Calu3 (cell line): Measurements from ENCODE around the gene LRP8. TPM values are rescaled to one million over a fixed set of nuclear protein-coding genes. Genes with fewer than 3 reads are reported as not detected.

Experiments used
- BruUV-seq: library from RNA; stranded (reverse); fragments of 400-500 nt; replicated peaks from 2 replicates; lab custom pipeline; 2021; lab: Mats Ljungman, UMichigan
- CTCF ChIA-PET: fragments of 300-600 bp; sonication (Branson Sonifier 250); formaldehyde crosslinking; loops from one replicate; lab custom pipeline; 2022; ENCODE audit warnings: antibody characterized with exemption; lab: Charles Lee
- DNase-seq: peaks from one replicate; pipeline ENCODE4 v3.0.0; 2022
- H3K27ac Mint-ChIP-seq: one replicate; pipeline ENCODE4 v1.8.0; 2022; ENCODE audit warnings: mixed read lengths; ENCODE audit not compliant: unreplicated experiment
- H3K27me3 Mint-ChIP-seq: one replicate; pipeline ENCODE4 v1.8.0; 2022; ENCODE audit warnings: mixed read lengths; ENCODE audit not compliant: unreplicated experiment
- H3K36me3 Mint-ChIP-seq: one replicate; pipeline ENCODE4 v1.8.0; 2022; ENCODE audit warnings: mild to moderate bottlenecking, moderate library complexity, mixed read lengths; ENCODE audit not compliant: insufficient read depth, unreplicated experiment
- H3K4me1 Mint-ChIP-seq: one replicate; pipeline ENCODE4 v1.8.0; 2022; ENCODE audit warnings: mild to moderate bottlenecking, low read depth, mixed read lengths; ENCODE audit not compliant: unreplicated experiment
- H3K4me3 Mint-ChIP-seq: one replicate; pipeline ENCODE4 v1.8.0; 2022; ENCODE audit warnings: mild to moderate bottlenecking, low read depth, moderate library complexity, mixed read lengths; ENCODE audit not compliant: unreplicated experiment
- H3K9me3 Mint-ChIP-seq: one replicate; pipeline ENCODE4 v1.8.0; 2022; ENCODE audit warnings: low read depth, mixed read lengths; ENCODE audit not compliant: unreplicated experiment
- intact Hi-C: fragments of 100-400 bp; cut with micrococcal nuclease; formaldehyde crosslinking; loops from one replicate; pipeline ENCODE4 v1.10.0; 2022; ENCODE audit not compliant: unreplicated experiment
- total RNA-seq: library from RNA; stranded (reverse); gene quantifications from 2 replicates; pipeline ENCODE4 v1.2.3, GENCODE V29; 2022
- TF ChIP-seq, protein P1 (sequence below): fragments of 200-600 bp; IDR thresholded peaks from one replicate; pipeline ENCODE4 v1.8.0; 2022; ENCODE audit warnings: antibody characterized with exemption; ENCODE audit not compliant: unreplicated experiment

Gene LRP8
- total RNA-seq, 1 experiment from 2014 or later = 104 TPM

DNA sequence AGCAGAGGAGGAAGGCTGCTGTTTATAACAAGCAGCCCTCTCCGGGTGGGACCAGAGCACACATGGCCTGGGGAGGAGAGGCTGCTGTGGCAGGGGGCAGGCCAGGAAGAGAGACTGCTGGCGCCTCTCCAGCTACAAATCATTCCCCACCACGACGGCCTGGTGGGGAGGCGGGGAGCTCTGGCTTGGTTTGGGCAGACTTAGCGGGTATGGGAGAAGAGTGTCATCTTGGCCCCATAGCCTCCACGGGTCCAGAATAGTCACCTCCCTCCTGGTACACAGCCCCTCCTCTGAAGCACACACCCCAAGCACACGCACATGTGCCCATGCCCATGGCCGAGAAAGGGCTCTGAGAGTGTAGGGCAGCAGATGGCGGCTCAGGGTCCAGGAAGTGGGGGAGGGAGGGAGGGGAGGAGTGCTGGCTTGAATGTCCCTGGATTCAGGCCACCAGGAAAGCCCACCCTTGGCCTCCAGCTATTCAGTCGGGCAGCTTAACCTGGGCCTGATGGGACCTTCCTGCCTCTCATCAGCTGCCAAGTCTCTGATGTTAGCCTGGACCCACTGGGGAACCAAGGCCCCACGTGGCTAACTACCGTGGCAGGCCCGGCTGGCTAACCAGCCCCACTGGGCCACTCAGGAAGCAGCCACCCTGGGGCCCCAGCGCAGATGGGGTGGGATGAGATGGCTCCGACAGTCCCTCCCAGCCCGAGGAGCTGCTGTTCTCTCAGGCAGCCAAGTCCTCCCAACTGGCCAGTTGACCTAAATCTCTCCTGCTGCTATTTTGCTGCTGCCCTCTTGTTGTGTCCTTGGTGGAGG lies 10.9 kb downstream of the LRP8 start:
- BruUV-seq = no TSS peak
- H3K9me3 Mint-ChIP-seq = no peaks in the 10 kb centered on the region
- CTCF ChIA-PET = no interaction called here
- H3K4me1 Mint-ChIP-seq = peaks cover under 1% of the 10 kb centered on the region
- intact Hi-C loops = no loop called here
- no peaks in the 10 kb centered on the region for H3K27me3 Mint-ChIP-seq
- H3K36me3 Mint-ChIP-seq = peaks cover 21% of the 10 kb centered on the region
- no peak overlapping the region for H3K27ac Mint-ChIP-seq
- DNase-seq = no peak
- H3K4me3 Mint-ChIP-seq = no peak overlapping the region
- TF ChIP-seq, protein P1, sequence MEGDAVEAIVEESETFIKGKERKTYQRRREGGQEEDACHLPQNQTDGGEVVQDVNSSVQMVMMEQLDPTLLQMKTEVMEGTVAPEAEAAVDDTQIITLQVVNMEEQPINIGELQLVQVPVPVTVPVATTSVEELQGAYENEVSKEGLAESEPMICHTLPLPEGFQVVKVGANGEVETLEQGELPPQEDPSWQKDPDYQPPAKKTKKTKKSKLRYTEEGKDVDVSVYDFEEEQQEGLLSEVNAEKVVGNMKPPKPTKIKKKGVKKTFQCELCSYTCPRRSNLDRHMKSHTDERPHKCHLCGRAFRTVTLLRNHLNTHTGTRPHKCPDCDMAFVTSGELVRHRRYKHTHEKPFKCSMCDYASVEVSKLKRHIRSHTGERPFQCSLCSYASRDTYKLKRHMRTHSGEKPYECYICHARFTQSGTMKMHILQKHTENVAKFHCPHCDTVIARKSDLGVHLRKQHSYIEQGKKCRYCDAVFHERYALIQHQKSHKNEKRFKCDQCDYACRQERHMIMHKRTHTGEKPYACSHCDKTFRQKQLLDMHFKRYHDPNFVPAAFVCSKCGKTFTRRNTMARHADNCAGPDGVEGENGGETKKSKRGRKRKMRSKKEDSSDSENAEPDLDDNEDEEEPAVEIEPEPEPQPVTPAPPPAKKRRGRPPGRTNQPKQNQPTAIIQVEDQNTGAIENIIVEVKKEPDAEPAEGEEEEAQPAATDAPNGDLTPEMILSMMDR = no peak

DNA sequence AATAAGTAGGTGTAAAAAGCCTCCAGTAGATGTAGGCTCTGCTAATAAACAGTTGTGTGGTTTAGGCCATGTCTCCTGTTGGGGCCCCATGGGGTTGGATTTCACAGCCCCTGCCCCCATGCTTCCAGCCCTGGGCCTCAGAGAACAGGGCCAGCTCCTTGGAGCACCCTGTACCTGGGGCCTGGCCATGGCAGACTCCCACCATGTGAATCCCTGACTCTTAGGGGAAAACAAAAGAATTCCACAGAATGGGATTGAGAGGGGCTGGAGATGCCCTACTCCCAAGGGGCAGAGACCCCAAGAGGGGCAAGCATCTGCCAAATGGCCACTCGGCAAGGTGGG lies 11.5 kb downstream of the LRP8 start:
- Mint-ChIP-seq H3K4me3 (no peak overlapping the region), H3K27me3 (no peaks in the 10 kb centered on the region), H3K36me3 (peaks cover 20% of the 10 kb centered on the region), H3K27ac (no peak overlapping the region), H3K9me3 (no peaks in the 10 kb centered on the region), H3K4me1 (no peaks in the 10 kb centered on the region)
- no peak for DNase-seq
- BruUV-seq = no TSS peak
- TF ChIP-seq, protein P1 = no peak
- CTCF ChIA-PET = no interaction called here
- intact Hi-C loops = no loop called here

DNA sequence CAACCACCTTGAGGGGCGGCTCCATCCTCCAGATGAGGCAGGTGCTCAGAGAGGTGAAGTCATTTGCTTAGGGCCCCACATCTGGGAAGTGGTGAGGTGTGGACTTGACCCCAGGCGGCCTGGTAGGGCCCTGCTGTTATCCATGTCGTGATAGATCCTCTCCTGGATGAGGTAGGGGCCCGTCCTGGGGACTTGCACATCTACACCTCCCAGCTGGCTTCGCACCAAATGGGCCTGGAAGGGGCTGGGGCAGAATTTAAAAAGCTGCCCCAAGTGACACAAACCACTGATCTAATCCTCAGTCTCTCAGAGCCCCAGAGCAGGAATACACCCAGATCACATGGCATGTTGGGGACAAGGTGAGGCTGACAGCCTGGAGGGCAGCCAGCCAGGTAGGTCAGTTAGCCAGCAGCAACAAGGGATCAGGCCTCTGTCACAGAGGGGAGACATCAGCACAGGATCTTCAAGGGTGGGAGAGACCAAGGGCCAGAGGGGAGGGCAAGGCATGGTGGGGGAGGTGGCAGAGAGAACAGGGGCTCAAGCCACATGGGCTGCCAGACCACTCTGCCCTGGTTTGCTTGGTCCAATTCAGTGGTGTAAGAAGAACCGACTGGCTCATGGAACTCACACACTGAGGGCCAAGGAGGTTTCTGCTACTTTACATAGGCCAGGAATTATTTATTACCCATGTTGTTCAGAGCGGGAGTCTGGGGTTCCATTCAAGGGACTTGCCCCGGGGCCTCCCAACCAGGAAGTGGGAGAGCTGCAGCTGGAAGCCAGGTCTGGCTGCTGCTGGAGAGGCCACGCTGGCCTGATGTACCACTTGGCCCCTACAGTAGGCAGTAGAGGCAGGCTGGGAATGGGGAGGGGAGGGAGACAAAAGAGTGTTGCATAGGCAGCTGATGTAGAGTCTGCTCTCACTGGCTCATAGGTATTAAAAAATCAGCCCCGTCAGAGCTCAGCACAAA lies 12.1 kb downstream of the LRP8 start:
- no TSS peak for BruUV-seq
- intact Hi-C loops = no loop called here
- CTCF ChIA-PET = no interaction called here
- no peak overlapping the region for H3K4me3 Mint-ChIP-seq
- TF ChIP-seq, protein P1 = no peak
- no peaks in the 10 kb centered on the region for H3K27me3 Mint-ChIP-seq
- no peaks in the 10 kb centered on the region for H3K9me3 Mint-ChIP-seq
- H3K36me3 Mint-ChIP-seq = peaks cover 21% of the 10 kb centered on the region
- peak; percentile 39 for DNase-seq
- no peaks in the 10 kb centered on the region for H3K4me1 Mint-ChIP-seq
- peak overlapping the region; percentile 39 for H3K27ac Mint-ChIP-seq

DNA sequence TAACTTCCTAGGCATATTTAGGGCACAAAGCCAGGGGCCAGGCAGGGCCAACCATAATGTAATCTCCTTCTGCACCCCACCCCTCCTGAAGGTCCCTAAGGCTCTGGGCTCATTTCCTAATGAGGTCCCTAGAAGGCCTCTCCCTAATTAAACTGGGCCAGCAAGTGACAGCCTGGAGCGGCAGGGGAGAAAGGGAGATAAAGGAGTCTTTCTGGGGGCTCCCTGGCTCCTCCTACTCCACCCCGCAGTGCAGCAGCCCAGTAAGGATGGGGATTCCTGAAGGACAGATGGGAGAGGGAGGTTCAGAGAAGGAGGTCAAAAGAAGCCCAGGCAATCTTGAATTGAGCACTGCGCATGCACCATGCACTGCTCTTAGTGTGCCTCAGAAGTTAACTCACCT lies 12.8 kb downstream of the LRP8 start:
- Mint-ChIP-seq H3K4me1 (no peaks in the 10 kb centered on the region), H3K27ac (no peak overlapping the region), H3K36me3 (peaks cover 28% of the 10 kb centered on the region), H3K4me3 (no peak overlapping the region), H3K9me3 (no peaks in the 10 kb centered on the region), H3K27me3 (no peaks in the 10 kb centered on the region)
- no peak for DNase-seq
- BruUV-seq = no TSS peak
- intact Hi-C loops = no loop called here
- TF ChIP-seq, protein P1 = no peak
- CTCF ChIA-PET = no interaction called here
